Panc1 (cell line): ENCODE measurements around the gene NRM. TPM values are rescaled to one million over a fixed set of nuclear protein-coding genes. Genes with fewer than 3 reads are reported as not detected.

Experiments
- ATAC-seq: fragments of 200-7000 bp; cut with Tn5 transposase; 2 replicates; pipeline ENCODE4 v1.9.1; 2020; ENCODE audit warnings: mild to moderate bottlenecking, moderate library complexity
- Bru-seq: library from RNA; stranded (reverse); fragments of 400-500 nt; gene quantifications from one replicate; lab custom pipeline; 2021; lab: Mats Ljungman, UMichigan
- BruChase-seq, 2 experiments: library from RNA; stranded (reverse); fragments of 400-500 nt; gene quantifications; one replicate each; lab custom pipeline; 2021; lab: Mats Ljungman, UMichigan
- BruUV-seq: library from RNA; stranded (reverse); fragments of 400-500 nt; replicated peaks from 2 replicates; lab custom pipeline; 2021; lab: Mats Ljungman, UMichigan
- CTCF ChIA-PET: fragments of 300-600 bp; sonication (Branson Sonifier 250); formaldehyde crosslinking; loops from one replicate; lab custom pipeline; 2022; ENCODE audit warnings: antibody characterized with exemption; lab: Charles Lee
- POLR2A ChIA-PET: fragments of 300-600 bp; sonication (Branson Sonifier 250); formaldehyde crosslinking; loops from one replicate; lab custom pipeline; 2022; ENCODE audit warnings: antibody characterized with exemption; lab: Charles Lee
- DNase-seq: peaks from one replicate; pipeline ENCODE4 v3.0.0-alpha.2; 2010; ENCODE audit warnings: low read depth, low spot score
- H3K27ac ChIP-seq: 2 replicates; pipeline ENCODE4 v1.5.1; 2011; ENCODE audit warnings: mild to moderate bottlenecking, low read length, inconsistent platforms
- H3K27me3 ChIP-seq: fragments of 200-500 bp; sonication (Bioruptor generic); 2 replicates; pipeline ENCODE4 v1.6.0; 2014; ENCODE audit warnings: low read length, inconsistent platforms; ENCODE audit not compliant: control insufficient read depth, insufficient read depth
- H3K36me3 ChIP-seq: fragments of 200-500 bp; sonication (Bioruptor generic); 2 replicates; pipeline ENCODE4 v1.5.1; 2014; ENCODE audit warnings: inconsistent platforms, mild to moderate bottlenecking, low read length, moderate library complexity; ENCODE audit not compliant: control insufficient read depth, insufficient read depth
- H3K4me1 ChIP-seq: 2 replicates; pipeline ENCODE4 v1.5.1; 2011; ENCODE audit warnings: inconsistent platforms, mild to moderate bottlenecking, low read length, moderate library complexity; ENCODE audit not compliant: control insufficient read depth, insufficient read depth
- H3K4me3 ChIP-seq, 2 experiments: 2 replicates each; pipeline ENCODE4 v1.5.1; 2011 to 2012; ENCODE audit warnings: low read depth in 2 of 2, low read length in 2 of 2, mild to moderate bottlenecking in 2 of 2, inconsistent platforms in 1 of 2, moderate library complexity in 1 of 2
- H3K9me3 ChIP-seq: fragments of 200-500 bp; sonication (Bioruptor generic); 2 replicates; pipeline ENCODE4 v1.5.1; 2014; ENCODE audit warnings: low read depth, mild to moderate bottlenecking, inconsistent platforms, low read length, moderate library complexity; ENCODE audit not compliant: control insufficient read depth, insufficient read depth
- POLR2AphosphoS5 ChIP-seq: IDR thresholded peaks from 2 replicates; pipeline ENCODE4 v1.6.1; 2012; ENCODE audit warnings: mild to moderate bottlenecking, low read depth, low read length, moderate library complexity
- SIN3A ChIP-seq: IDR thresholded peaks from 2 replicates; pipeline ENCODE4 v1.6.1; 2012; ENCODE audit warnings: low read depth, mild to moderate bottlenecking, low read length, moderate library complexity, borderline replicate concordance; ENCODE audit not compliant: insufficient read depth
- TCF7L2 ChIP-seq: IDR thresholded peaks from 2 replicates; pipeline ENCODE4 v1.6.1; 2011; ENCODE audit warnings: mild to moderate bottlenecking, low read depth, low read length, inconsistent platforms
- in situ Hi-C: cut with HindIII; loops from 2 replicates; pipeline ENCODE4 v1.10.0; 2016; ENCODE audit warnings: low sequenced_read_pairs, low pct_unique_long_range_greater_than_20kb
- intact Hi-C: fragments of 100-400 bp; cut with micrococcal nuclease; formaldehyde crosslinking; loops from one replicate; pipeline ENCODE4 v1.10.0; 2022; ENCODE audit not compliant: unreplicated experiment
- long read RNA-seq: library from polyadenylated mRNA; unstranded; transcript quantifications from one replicate; pipeline ENCODE4 v2.0.0, GENCODE V29; 2021; ENCODE audit not compliant: unreplicated experiment
- polyA plus RNA-seq: library from polyadenylated mRNA; unstranded; fragments of >200 nt; gene quantifications from one replicate; pipeline ENCODE4 v1.2.1, GENCODE V29; 2012; ENCODE audit warnings: missing spikeins; ENCODE audit not compliant: insufficient read length
- total RNA-seq: library from RNA; stranded (reverse); gene quantifications from one replicate; pipeline ENCODE4 v1.2.1, GENCODE V29; 2021; ENCODE audit not compliant: unreplicated experiment
- TF ChIP-seq, protein P1 (sequence below), 2 experiments: IDR thresholded peaks; 2 replicates each; pipeline ENCODE4 v1.6.1; 2011 to 2012; ENCODE audit warnings: low read depth in 2 of 2, control low read depth in 1 of 2, low read length in 1 of 2, mild to moderate bottlenecking in 1 of 2, moderate library complexity in 1 of 2; ENCODE audit not compliant: insufficient read depth in 1 of 2
- TF ChIP-seq, protein P2 (sequence below): fragments of 450-650 bp; IDR thresholded peaks from 2 replicates; pipeline ENCODE4 v1.5.1; 2017; ENCODE audit warnings: mild to moderate bottlenecking

Gene NRM, protein sequence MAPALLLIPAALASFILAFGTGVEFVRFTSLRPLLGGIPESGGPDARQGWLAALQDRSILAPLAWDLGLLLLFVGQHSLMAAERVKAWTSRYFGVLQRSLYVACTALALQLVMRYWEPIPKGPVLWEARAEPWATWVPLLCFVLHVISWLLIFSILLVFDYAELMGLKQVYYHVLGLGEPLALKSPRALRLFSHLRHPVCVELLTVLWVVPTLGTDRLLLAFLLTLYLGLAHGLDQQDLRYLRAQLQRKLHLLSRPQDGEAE
- total RNA-seq: 21.9 TPM
- 26.9 TPM for polyA plus RNA-seq
- percentile 63 among the genes with signal in this experiment for Bru-seq, nascent RNA
- percentile 74 among the genes with signal in this experiment for BruChase-seq, experiment 1, labeled RNA remaining after a 2-hour chase
- percentile 82 among the genes with signal in this experiment for BruChase-seq, experiment 2, labeled RNA remaining after a 6-hour chase
- long read RNA-seq, partial matches to known transcripts: 0 of 7 reads
- long read RNA-seq, other reads (novel, unspliced or antisense): 2 of 7 reads

DNA sequence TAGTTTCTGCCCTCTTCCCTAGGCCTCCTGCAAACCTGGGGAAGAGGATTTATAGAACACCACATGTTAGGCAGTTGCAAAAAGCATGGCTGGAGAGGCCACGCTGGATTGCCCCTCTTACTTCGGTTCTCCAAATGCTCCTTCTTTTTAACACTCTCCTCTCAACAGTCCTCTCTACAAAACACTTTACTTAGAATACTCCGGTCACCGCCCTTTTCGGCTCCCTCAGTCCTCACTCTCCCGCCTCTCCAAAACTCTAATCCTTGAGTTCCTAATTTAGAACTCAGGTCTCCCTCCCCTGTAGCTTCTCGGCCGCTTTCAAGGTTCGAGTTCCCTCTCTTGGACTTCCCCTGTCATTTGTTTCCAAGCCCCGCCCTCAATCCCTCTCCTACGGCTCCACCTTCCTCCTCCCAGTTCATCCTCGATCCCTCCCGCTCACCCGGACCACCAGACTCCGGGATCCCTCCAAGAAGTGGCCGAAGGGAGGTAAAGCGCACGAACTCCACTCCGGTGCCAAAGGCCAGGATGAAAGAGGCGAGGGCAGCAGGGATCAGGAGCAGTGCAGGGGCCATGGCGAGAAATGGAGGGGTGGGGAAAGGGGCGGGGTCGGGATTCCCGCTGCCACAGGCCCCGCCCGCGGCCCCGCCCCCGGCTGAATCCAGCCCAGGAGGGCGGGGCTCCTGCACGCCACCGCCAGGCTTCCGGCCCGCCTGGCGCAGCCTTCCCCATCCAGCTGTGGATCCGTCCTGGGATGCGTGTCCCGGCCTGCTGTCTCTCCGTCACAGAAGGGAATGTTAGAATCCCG, at the start of gene NRM:
NRM (minus strand) TSS at position 582 of the 805 bp plus-strand sequence; CDS start at position 572, 10 bp downstream.
- Histone ChIP-seq H3K27me3 (no peaks in the 10 kb centered on the region), H3K4me3 (peak within 1 kb of the TSS; percentile 56 to 86), H3K27ac (peak within 1 kb of the TSS; percentile 87), H3K9me3 (no peaks in the 10 kb centered on the region), H3K4me1 (peaks cover 33% of the 10 kb centered on the region), H3K36me3 (no peaks in the 10 kb centered on the region)
- intact Hi-C loops: no loop called here
- in situ Hi-C loops: no loop called here
- ATAC-seq (peak; percentile 78), DNase-seq (peak; percentile 55)
- no TSS peak for BruUV-seq
- POLR2A ChIA-PET: interaction anchor here (0.9 to 1.1 kb wide), 3 partner anchors 18 to 31 kb away, joined by 4 to 5 read pairs (median 4); partner anchors contain the start of genes DHX16 and MDC1
- CTCF ChIA-PET: interaction anchor here (0.6 kb wide), 1 partner anchor 502 kb away, joined by 6 read pairs; no protein-coding TSS in a partner anchor
- TF ChIP-seq, protein P1, sequence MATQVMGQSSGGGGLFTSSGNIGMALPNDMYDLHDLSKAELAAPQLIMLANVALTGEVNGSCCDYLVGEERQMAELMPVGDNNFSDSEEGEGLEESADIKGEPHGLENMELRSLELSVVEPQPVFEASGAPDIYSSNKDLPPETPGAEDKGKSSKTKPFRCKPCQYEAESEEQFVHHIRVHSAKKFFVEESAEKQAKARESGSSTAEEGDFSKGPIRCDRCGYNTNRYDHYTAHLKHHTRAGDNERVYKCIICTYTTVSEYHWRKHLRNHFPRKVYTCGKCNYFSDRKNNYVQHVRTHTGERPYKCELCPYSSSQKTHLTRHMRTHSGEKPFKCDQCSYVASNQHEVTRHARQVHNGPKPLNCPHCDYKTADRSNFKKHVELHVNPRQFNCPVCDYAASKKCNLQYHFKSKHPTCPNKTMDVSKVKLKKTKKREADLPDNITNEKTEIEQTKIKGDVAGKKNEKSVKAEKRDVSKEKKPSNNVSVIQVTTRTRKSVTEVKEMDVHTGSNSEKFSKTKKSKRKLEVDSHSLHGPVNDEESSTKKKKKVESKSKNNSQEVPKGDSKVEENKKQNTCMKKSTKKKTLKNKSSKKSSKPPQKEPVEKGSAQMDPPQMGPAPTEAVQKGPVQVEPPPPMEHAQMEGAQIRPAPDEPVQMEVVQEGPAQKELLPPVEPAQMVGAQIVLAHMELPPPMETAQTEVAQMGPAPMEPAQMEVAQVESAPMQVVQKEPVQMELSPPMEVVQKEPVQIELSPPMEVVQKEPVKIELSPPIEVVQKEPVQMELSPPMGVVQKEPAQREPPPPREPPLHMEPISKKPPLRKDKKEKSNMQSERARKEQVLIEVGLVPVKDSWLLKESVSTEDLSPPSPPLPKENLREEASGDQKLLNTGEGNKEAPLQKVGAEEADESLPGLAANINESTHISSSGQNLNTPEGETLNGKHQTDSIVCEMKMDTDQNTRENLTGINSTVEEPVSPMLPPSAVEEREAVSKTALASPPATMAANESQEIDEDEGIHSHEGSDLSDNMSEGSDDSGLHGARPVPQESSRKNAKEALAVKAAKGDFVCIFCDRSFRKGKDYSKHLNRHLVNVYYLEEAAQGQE (IDR thresholded peaks at IDR 0.05; ENCODE audit: insufficient read depth in 1 of 2, low read depth in 2 of 2, low read length in 1 of 2): no peak
- TF ChIP-seq SIN3A (peak; percentile 69; the same call in 1 of the 2 replicates), TCF7L2 (no peak), POLR2AphosphoS5 (peak; percentile 48; the same call in 1 of the 2 replicates)
- TF ChIP-seq, protein P2, sequence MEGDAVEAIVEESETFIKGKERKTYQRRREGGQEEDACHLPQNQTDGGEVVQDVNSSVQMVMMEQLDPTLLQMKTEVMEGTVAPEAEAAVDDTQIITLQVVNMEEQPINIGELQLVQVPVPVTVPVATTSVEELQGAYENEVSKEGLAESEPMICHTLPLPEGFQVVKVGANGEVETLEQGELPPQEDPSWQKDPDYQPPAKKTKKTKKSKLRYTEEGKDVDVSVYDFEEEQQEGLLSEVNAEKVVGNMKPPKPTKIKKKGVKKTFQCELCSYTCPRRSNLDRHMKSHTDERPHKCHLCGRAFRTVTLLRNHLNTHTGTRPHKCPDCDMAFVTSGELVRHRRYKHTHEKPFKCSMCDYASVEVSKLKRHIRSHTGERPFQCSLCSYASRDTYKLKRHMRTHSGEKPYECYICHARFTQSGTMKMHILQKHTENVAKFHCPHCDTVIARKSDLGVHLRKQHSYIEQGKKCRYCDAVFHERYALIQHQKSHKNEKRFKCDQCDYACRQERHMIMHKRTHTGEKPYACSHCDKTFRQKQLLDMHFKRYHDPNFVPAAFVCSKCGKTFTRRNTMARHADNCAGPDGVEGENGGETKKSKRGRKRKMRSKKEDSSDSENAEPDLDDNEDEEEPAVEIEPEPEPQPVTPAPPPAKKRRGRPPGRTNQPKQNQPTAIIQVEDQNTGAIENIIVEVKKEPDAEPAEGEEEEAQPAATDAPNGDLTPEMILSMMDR: no peak

DNA sequence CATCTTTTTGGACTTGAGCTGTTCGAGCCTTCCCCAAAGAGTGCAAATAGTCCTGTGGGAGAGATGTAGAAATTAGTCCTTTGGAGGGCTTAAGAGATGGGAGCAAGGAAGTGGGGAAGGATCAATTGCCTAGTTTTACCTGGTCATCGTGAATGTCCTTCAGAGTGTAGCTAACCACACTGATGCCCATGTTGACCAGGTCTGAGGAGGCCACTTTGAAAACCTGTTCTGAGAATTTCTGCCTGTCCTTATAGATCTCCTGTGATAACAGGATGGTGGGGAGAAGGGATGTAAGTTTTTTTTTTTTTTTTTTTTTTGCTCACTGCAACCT, 49.7 kb upstream of the NRM start:
- peaks cover 25% of the 10 kb centered on the region for H3K36me3 ChIP-seq
- BruUV-seq: no TSS peak
- H3K4me1 ChIP-seq: peaks cover 32% of the 10 kb centered on the region
- H3K4me3 ChIP-seq: no peak overlapping the region
- POLR2A ChIA-PET: interaction anchor here (0.7 kb wide), 1 partner anchor 454 kb away, joined by 3 read pairs; no protein-coding TSS in a partner anchor
- peak overlapping the region; percentile 58 for H3K27ac ChIP-seq
- ATAC-seq: no peak
- TF ChIP-seq, protein P2: no peak
- TF ChIP-seq POLR2AphosphoS5 (no peak), TCF7L2 (no peak), SIN3A (no peak)
- TF ChIP-seq, protein P1 (IDR thresholded peaks at IDR 0.05; ENCODE audit: insufficient read depth in 1 of 2, low read depth in 2 of 2, low read length in 1 of 2): no peak
- no peaks in the 10 kb centered on the region for H3K27me3 ChIP-seq
- in situ Hi-C loops: no loop called here
- intact Hi-C loops: loop anchor here (5.0 kb wide), 1 partner anchor 42 kb away; no protein-coding TSS in a partner anchor
- H3K9me3 ChIP-seq: no peaks in the 10 kb centered on the region
- DNase-seq: no peak
- CTCF ChIA-PET: no interaction called here
